HT-29 (cell line): ENCODE data around the gene IFIT1. TPM values are rescaled to one million over a fixed set of nuclear protein-coding genes. Genes with fewer than 3 reads are reported as not detected.
"Not testable (repeated sequence)": the region's sequence is repeated elsewhere in the genome, so short reads cannot be mapped to it uniquely, and the experiment has no call there.

Experiments used
- DNase-seq: peaks from one replicate; pipeline ENCODE4 v3.0.0-alpha.2; 2015; ENCODE audit warnings: low spot score
- total RNA-seq: library from RNA; depleted of rRNA; stranded (reverse); fragments of >200 nt; shearing (Covaris generic); gene quantifications from 2 replicates; pipeline ENCODE4 v1.2.3, GENCODE V29; 2014; rRNA removed

Gene IFIT1, protein sequence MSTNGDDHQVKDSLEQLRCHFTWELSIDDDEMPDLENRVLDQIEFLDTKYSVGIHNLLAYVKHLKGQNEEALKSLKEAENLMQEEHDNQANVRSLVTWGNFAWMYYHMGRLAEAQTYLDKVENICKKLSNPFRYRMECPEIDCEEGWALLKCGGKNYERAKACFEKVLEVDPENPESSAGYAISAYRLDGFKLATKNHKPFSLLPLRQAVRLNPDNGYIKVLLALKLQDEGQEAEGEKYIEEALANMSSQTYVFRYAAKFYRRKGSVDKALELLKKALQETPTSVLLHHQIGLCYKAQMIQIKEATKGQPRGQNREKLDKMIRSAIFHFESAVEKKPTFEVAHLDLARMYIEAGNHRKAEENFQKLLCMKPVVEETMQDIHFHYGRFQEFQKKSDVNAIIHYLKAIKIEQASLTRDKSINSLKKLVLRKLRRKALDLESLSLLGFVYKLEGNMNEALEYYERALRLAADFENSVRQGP
- total RNA-seq, result 5.3 and 8.3 TPM in 2 replicates

DNA sequence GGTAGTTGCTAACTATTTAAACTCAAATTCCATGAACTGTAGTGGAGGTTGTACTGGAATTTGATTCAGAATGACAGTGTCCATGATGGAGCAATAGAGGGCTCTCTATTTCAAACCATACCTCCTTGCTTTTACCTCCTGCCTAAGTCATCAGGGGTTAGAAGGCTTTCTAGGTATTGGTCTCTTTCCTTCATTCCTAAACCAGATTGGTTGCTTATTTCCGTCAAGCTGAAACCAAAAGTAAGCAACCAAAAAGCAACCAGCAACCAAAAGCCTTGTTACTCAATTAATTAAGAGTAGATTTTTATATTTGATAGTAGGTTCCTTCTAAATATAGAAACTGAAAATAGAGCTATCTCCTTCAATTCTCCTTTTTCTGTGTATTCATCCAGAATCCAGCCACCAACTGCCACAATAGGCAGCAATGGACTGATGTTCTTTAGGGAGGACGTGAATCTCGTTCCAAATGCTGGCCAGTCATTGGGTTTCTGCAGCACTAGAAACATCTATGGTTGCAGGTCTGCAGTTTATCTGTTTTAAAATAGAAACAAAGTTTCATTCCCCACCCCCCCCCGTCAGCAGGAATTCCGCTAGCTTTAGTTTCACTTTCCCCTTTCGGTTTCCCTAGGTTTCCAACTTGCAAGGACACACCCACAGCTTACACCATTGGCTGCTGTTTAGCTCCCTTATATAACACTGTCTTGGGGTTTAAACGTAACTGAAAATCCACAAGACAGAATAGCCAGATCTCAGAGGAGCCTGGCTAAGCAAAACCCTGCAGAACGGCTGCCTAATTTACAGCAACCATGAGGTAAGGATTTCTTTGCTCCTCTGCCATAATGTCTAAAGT is at the start of gene IFIT1:
Gene IFIT1, plus strand, starts transcription at position 717 of the 850 bp plus-strand sequence. Its CDS starts 90 bp downstream, at position 807.
- DNase-seq, result peak; percentile 60

DNA sequence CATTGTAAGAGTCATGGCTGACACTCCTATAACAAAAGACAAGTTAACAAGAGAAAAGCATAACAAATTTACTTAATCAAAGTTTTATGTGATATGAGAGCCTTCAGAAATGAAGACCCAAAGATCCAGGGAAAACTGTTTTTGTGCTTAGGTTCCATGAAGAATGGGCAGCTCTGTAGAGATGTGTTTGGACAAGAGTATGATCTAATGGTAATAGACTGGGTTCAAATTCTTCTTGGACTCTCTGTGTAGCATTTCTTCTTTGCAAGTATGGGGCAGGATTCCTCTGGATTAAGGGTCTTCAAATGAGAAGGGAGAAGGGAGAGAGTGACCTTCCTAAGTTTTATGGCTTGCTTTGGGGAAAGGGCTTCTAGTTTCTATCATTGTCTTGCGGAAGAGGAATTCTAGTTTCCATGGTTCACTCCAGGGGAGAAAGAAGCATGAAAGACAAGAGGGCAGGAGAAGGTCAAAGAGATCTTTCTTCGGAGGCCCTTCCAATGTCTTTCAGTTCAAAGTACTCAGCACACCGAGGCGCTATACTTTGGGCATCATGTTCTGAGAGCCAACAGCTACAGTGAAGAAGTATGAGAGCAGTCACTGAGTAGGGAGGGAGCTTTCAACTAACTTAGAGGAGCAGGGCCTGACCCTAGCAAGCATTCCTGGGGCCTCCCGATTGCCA is 49.2 kb upstream of the IFIT1 start:
- no peak for DNase-seq

DNA sequence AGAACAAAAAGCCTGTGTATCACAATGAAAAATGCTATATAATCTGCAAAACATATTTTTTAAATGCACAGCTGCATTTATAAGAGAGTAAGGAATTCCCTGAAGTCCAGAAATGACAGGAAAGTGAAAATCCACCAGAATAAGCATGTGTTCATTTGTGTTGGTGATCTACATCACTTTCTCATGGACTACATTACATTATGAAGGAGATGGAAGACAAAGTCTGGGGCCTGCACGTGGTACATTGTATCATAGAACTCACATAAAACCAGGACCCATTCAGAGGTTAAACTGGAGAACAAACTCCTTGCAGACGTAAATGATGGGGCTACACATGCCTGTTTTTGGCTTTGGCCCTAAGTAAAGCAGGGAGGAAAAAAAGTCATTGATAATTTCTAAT is 48.3 kb upstream of the IFIT1 start:
- no peak for DNase-seq

- DNase-seq, result no peak
These were observed 46.9 kb upstream of the IFIT1 start for GRCh38 chr10:89345367-89346000.

GRCh38 chr10:89346405-89347254 is 45.8 kb upstream of the IFIT1 start:
- peak; percentile 83 for DNase-seq

DNA sequence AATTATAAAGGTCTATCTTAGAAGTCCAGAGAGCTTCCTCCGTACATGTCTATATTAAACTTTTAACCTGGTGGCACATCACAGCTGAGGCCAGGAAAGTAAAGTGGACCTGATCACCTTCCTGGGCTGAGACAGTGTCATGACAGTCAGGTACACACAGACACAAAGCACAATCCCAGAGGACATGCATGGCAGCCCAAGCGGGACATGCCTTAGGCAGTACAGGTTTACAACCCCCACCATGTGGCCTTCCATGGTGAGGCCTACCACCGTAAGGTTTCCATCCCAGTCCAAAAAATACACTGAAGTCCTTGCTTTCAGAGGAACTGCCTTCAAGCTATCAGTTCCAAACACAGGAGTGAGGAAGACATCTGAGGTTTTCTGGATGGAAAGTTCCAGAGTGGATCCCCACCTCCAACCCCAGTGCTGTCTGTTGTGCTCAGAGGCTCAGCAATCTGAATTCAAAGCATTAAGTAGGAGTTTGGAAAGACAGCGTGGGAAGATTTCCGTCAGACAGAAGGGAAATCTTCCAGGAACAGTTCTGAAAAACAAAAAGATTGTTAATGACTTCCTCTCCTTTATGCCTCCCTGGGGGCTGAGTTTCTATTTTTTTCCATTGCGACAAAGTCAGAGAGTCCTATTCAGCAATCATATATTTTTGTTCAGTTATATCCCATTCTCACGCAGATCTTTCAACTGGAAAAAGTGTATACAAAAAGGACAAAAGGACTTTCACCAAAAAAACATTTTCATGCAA is 44.5 kb upstream of the IFIT1 start:
- DNase-seq, result no peak

- no peak for DNase-seq
These were observed 43.9 kb upstream of the IFIT1 start for GRCh38 chr10:89348481-89348880.

DNA sequence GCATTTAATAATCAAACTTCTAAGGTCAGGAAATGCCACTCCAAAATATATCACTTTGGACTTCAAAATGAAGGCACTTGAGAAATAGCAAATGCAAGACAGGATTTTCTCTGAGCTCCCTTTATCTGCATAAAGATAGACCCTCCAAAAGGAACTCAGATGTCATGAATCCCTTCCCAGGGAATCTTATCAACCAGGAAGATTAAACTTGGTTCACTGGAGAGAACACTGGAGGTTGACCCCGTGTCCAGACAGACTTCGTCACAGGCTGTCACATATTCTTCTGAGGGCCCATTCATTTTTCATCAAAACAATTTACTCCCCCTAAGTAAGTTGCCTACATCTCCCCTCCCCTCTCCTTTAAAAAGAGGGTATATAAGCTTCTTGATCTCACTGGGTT is 43.4 kb upstream of the IFIT1 start:
- DNase-seq, result no peak

- not testable (repeated sequence) for DNase-seq
These were observed 41.6 kb upstream of the IFIT1 start for GRCh38 chr10:89350631-89351315.

- peak; percentile 50 for DNase-seq
These were observed 41.0 kb upstream of the IFIT1 start for GRCh38 chr10:89351412-89351779.

DNA sequence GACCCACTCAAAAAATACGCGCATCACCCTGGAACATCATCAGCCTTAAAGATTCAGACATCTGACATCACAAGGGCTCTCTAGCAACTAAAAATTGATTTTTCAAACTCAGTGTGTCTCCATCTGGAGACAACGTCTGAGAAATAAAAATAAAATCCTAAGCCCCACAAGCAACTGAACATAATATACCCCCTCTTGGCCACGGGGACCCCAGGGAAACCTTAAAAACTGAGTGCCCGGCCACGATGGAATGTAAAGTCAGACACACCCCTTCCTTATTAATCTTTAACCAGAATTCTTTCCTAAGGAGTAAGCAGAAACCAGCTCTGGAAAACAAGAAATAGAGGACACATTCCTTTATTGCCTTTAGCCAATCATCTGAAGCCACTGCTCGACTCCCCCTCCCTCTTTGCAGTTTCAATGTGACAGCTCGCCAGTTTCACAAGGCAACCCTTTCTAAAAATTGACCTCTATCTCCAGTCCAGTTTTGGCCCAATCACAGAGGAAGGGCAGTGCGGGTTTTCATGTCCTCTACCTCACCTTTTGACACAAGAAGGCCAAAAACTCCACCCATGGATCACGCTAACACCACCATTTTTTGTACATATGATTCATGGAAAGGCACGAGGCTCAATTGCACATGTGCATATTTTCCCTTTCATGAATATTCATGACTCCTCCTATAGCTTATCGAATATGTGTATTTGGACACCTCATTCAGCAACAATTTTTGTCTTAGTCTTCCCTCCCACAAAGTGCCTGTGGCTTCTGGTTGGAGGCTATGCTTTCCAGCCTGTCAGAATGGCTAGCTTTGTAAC is 40.4 kb upstream of the IFIT1 start:
- DNase-seq, result peak; percentile 72

DNA sequence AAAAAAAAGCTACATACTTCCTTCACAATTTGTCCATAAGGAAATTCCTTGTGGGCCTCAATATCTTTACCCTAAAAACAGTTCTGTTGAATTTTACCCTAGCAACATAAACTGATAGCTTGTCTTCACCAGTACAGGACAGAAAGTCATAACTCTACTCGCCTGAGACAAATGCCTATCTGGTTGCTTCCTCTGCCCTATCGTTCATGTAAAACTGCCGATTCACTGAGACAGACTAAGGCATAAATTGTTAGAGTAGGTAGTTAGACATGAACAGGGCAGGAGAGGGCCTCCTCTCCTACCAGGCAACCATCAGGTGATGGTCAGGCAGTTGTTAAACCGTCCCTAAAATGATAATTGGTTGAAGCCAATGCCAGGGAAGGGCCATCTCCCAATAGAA is 39.6 kb upstream of the IFIT1 start:
- no peak for DNase-seq

GRCh38 chr10:89355394-89355931 is 37.0 kb upstream of the IFIT1 start:
- DNase-seq, result no peak

- DNase-seq, result no peak
These were observed 35.3 kb upstream of the IFIT1 start for GRCh38 chr10:89357096-89357495.

GRCh38 chr10:89357975-89358374 is 34.4 kb upstream of the IFIT1 start:
- no peak for DNase-seq

GRCh38 chr10:89360157-89360556 is 32.3 kb upstream of the IFIT1 start:
- no peak for DNase-seq

DNA sequence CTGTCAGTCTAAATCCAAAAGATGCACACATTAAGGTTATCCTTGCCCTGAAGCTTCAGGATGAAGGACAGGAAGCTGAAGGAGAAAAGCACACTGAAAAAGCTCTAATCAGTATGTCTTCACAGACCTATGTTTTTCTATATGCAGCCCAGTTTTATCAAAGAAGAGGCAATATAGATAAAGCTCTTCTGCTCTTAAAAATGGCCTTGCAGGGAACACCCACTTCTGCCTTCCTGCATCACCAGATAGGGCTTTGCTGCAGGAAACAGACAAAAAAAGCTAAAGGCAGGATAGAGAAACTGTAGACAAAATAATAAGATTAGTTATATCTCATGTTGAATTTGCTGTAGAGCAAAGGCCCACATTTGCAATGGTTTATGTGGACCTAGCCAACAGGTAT is 29.5 kb upstream of the IFIT1 start:
- no peak for DNase-seq
